ENCODE data around the gene C9.

DNA sequence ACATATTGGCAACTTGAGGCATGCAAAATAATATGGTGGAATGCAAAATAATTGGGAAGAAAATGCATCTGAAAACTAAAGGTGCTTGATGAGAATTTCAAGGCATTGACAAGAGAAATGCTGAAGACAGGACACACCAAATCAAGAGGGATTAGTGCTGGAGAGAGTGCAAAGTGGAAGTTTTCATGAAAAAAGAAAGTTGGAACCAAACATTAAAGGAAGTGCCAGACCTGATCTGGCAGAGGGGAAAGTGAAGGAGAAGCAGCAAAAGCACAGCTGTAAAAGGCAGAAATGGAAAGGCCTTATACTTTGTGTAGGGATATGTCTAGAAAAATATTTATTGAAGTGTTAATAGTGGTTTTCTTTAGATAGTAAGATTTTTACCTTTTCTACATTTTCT is 109.6 kb downstream of the C9 start:
- TF ChIP-seq, protein P1, sequence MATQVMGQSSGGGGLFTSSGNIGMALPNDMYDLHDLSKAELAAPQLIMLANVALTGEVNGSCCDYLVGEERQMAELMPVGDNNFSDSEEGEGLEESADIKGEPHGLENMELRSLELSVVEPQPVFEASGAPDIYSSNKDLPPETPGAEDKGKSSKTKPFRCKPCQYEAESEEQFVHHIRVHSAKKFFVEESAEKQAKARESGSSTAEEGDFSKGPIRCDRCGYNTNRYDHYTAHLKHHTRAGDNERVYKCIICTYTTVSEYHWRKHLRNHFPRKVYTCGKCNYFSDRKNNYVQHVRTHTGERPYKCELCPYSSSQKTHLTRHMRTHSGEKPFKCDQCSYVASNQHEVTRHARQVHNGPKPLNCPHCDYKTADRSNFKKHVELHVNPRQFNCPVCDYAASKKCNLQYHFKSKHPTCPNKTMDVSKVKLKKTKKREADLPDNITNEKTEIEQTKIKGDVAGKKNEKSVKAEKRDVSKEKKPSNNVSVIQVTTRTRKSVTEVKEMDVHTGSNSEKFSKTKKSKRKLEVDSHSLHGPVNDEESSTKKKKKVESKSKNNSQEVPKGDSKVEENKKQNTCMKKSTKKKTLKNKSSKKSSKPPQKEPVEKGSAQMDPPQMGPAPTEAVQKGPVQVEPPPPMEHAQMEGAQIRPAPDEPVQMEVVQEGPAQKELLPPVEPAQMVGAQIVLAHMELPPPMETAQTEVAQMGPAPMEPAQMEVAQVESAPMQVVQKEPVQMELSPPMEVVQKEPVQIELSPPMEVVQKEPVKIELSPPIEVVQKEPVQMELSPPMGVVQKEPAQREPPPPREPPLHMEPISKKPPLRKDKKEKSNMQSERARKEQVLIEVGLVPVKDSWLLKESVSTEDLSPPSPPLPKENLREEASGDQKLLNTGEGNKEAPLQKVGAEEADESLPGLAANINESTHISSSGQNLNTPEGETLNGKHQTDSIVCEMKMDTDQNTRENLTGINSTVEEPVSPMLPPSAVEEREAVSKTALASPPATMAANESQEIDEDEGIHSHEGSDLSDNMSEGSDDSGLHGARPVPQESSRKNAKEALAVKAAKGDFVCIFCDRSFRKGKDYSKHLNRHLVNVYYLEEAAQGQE (IDR thresholded peaks at IDR 0.05; ENCODE audit: insufficient read depth in 1 of 2, low read depth in 2 of 2, low read length in 2 of 2): no peak
- TF ChIP-seq POLR2AphosphoS5 (IDR thresholded peaks at IDR 0.05; ENCODE audit: low read depth, low read length) (no peak), SIN3A (IDR thresholded peaks at IDR 0.05; ENCODE audit: borderline replicate concordance, insufficient read depth, low read length) (no peak), TAF1 (IDR thresholded peaks at IDR 0.05; ENCODE audit: borderline replicate concordance, insufficient read depth, low read length) (no peak)

All from PFSK-1 (cell line).